GM10266 (cell line): Measurements from ENCODE around the gene FBXL12.
A peak's percentile ranks its signal among the peaks of the same experiment; 100 is the strongest.
"Not testable (repeated sequence)": the region's sequence is repeated elsewhere in the genome, so short reads cannot be mapped to it uniquely, and the experiment has no call there.

ENCODE experiments used
- DNase-seq: peaks from one replicate; pipeline ENCODE4 v3.0.0; 2012; ENCODE audit errors: extremely low spot score
- TF ChIP-seq, protein P1 (sequence below): IDR thresholded peaks from 2 replicates; pipeline ENCODE4 v1.5.1; 2012; ENCODE audit warnings: mild to moderate bottlenecking, low read depth; ENCODE audit not compliant: control insufficient read depth, insufficient read depth; ENCODE audit errors: missing control alignments

Gene FBXL12

DNA sequence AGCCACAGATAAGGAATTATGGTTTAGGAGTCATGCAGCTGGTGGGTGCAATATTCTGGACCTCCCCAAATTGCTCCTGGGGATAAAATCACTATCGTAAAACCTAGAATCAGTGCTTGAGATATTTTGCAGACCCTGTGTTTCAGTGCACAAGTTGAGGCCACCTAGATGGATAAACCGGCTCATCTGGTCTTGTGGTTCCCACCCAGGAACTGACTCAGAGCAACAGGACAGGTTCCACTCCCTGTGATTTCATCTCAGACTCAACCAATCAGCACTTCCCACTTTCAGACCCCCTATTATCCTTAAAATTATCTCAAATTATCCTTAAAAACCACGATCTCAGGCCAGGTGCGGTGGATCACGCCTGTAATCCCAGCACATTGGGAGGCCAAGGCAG lies 21.0 kb downstream of the FBXL12 start:
- DNase-seq = no peak
- TF ChIP-seq, protein P1, sequence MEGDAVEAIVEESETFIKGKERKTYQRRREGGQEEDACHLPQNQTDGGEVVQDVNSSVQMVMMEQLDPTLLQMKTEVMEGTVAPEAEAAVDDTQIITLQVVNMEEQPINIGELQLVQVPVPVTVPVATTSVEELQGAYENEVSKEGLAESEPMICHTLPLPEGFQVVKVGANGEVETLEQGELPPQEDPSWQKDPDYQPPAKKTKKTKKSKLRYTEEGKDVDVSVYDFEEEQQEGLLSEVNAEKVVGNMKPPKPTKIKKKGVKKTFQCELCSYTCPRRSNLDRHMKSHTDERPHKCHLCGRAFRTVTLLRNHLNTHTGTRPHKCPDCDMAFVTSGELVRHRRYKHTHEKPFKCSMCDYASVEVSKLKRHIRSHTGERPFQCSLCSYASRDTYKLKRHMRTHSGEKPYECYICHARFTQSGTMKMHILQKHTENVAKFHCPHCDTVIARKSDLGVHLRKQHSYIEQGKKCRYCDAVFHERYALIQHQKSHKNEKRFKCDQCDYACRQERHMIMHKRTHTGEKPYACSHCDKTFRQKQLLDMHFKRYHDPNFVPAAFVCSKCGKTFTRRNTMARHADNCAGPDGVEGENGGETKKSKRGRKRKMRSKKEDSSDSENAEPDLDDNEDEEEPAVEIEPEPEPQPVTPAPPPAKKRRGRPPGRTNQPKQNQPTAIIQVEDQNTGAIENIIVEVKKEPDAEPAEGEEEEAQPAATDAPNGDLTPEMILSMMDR = no peak

DNA sequence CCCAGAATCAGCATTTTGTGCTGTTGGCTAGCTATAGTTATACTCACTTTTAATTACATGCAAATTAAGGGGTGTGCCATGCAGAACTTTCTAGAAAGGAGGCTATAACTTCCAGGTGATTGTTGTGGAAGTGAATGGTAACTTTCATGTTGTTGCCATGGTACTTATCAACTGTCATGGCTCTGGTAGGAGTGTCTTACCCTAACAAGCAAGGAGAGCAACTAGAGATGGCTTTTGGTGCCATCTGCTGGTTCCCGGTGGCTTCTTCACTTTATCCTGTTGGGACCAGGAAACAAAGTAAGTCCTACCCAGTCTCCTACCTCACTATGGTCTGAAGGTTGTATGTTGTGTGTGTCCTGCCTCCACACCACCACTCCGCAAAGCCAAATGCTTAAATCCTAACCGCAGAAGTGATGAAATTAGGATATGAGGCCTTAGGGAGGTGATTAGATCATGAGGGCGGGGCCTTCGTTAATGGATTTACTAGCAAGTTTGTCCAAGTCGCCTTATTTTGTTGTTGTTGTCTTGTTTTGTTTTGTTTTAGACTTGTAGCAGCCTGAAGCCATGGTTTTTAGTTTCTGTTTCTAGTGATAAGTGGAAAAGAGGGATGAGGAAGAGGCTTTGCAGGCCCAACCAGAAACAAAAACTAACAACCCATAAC lies 22.6 kb downstream of the FBXL12 start:
- DNase-seq = peak; percentile 69

DNA sequence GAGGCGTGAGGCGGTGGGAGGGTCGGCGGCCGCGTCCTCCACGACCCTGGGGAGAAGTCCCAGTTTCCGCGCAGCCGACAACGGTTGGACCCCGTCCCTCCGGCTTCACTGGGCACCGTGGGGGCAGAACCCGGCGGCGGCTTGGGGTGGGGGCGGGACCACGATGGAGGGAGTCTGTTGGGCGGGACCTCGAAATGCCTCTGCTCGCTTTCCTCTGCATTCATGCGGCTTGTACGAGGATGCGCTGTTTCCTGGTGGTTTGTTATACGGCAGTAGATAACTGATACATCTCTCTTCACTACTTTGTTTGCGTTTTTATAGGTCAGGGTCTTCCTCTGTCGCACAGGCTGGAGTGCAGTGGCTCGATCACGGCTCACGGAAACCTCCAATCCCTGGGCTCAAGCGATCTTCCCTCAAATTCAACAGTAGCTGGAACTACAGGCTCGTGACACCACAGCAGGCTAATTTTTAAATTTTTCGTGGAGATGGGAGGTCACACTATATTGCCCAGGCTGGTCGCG lies 25.7 kb downstream of the FBXL12 start:
- TF ChIP-seq, protein P1 = no peak
- no peak for DNase-seq

More for the DNA sequence above, 22.6 kb downstream of the FBXL12 start:
- TF ChIP-seq, protein P1 = peak; percentile 79

GRCh38 chr19:9792206-9793070 lies 26.4 kb downstream of the FBXL12 start:
- DNase-seq = peak; percentile 84
- TF ChIP-seq, protein P1 = no peak

GRCh38 chr19:9791552-9792205 lies 27.2 kb downstream of the FBXL12 start:
- TF ChIP-seq, protein P1 = no peak
- peak; percentile 85 for DNase-seq

GRCh38 chr19:9791073-9791367 lies 27.9 kb downstream of the FBXL12 start:
- not testable (repeated sequence) for DNase-seq

GRCh38 chr19:9789579-9789978 lies 29.3 kb downstream of the FBXL12 start:
- DNase-seq = not testable (repeated sequence)

DNA sequence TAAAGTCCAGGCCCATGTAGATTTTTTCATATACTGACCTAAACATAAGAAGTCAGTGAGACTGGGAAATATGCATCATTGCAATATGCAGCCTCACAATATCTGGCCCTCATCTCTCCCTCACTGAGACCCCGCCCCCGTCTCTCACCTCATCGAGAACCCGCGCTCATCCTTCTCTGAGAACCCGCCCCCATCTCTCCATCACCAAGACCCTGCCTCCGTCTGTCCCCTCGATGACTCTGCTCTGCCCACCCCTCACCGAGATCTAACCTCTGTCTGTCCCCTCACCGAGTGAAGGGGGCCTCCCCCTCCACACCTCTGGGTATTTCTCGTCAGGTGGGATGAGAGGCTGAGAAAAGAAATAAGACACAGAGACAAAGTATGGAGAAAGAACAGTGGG lies 29.8 kb downstream of the FBXL12 start:
- TF ChIP-seq, protein P1 = no peak
- no peak for DNase-seq

- DNase-seq = not testable (repeated sequence)
These were observed 30.3 kb downstream of the FBXL12 start for GRCh38 chr19:9788604-9789003.
